D721Med (cell line): ENCODE data around the gene CDA.

Experiments used
- DNase-seq: peaks from one replicate; pipeline ENCODE4 v3.0.0; 2011; ENCODE audit warnings: low spot score; ENCODE audit not compliant: insufficient read length
- FAIRE-seq: peaks from 2 replicates; lab custom pipeline; 2011; peaks lifted over from hg19 to GRCh38; lab: Jason Lieb, UNC
- TF ChIP-seq, protein P1 (sequence below): IDR thresholded peaks from 2 replicates; pipeline ENCODE4 v1.5.1; 2012; ENCODE audit warnings: mild to moderate bottlenecking, control low read depth; ENCODE audit not compliant: insufficient read depth; ENCODE audit errors: missing control alignments

Gene CDA

DNA sequence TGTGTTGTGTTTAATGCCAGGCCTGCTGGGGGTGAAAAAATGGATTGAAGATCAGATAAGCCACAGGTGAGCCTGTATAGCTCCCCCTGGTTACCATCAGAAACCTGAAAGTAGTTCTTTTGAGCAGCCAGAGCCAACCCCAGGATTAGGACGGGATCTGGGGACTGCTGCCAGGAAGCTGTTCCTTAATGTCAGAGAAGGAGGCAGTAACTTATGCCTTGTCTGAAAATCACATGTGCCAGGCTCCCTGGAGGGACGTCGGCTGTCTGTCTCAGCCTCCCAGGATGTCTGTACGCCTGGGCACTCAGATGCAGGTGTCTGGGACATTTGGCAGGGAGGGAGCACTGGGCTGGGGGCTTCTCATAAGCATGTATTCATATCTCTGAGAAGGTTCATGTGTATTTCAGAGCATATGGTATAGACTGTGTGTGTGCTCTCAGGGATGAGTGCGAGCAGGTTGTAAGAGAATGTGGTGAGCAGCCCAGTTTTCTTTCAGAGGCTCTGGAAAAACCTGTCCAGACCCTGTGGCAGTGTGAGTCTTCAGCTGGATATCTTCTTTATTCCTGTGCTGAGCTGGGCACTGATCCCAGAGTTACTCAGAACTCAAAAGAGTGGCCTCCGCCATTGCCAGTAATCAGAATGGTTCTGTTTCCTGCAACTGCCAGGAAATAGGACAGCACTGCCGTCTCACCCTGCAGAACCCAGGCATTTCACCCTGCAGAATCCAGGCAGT lies 33.7 kb upstream of the CDA start:
- no peak for FAIRE-seq
- TF ChIP-seq, protein P1, sequence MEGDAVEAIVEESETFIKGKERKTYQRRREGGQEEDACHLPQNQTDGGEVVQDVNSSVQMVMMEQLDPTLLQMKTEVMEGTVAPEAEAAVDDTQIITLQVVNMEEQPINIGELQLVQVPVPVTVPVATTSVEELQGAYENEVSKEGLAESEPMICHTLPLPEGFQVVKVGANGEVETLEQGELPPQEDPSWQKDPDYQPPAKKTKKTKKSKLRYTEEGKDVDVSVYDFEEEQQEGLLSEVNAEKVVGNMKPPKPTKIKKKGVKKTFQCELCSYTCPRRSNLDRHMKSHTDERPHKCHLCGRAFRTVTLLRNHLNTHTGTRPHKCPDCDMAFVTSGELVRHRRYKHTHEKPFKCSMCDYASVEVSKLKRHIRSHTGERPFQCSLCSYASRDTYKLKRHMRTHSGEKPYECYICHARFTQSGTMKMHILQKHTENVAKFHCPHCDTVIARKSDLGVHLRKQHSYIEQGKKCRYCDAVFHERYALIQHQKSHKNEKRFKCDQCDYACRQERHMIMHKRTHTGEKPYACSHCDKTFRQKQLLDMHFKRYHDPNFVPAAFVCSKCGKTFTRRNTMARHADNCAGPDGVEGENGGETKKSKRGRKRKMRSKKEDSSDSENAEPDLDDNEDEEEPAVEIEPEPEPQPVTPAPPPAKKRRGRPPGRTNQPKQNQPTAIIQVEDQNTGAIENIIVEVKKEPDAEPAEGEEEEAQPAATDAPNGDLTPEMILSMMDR = no peak
- DNase-seq = no peak

DNA sequence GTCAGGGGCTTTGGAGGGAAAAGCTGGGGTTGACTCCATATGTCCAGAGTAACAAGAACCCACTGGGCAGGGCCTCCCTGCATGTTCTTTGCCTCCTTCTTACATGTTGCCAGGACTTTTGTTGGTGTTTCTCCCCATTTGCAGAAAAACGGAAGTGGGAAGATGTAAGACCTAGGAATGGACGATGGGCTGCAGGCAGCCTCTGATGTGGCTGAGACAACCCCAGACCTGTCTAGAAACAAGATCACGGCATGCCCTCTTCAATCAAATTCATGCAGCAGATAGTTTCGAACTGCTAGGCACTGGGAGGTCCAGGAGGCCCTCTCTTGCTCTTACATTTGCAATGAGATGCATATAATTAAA lies 33.2 kb upstream of the CDA start:
- FAIRE-seq (no peak), DNase-seq (no peak)

DNA sequence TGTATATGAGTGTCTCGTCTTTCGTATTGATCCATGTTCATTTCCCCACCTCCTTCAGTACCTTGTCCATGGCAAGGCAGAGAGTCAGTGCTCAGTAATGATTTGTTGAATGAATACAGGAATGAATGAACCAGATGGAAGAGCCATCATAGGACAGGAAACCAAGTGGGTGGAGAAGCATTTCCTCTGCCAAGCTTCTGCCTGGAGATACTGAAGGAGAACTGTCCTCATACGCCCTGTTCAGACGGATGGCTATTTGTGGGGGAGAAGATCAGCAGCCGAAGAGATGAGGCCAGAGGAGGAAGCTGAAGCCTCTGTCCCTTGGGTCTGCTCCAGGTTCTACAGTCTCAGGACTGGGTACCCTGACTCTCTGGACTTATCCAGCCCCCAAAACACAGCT lies 30.7 kb upstream of the CDA start:
- FAIRE-seq (no peak), DNase-seq (no peak)
- TF ChIP-seq, protein P1 = no peak

More for the DNA sequence above, 33.2 kb upstream of the CDA start:
- TF ChIP-seq, protein P1 = no peak

DNA sequence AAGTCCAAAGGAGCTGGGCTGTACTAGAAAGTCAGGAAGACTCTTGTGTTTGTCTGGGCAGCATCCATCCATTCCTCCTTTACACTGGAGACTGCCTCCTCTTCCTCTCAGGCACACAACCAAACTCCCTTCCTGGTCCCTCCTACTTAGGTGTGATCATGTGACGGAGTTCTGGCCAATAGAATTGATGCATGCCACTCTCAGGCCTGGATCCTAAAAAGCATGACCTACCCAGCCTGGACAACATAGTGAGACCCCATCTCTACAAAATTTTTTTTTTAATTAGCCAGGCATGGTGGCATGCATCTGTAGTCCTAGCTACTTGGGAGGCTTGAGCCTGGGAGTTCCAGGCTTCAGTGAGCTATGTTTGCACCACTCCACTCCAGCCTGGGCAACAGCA lies 27.9 kb upstream of the CDA start:
- DNase-seq (no peak), FAIRE-seq (no peak)
- TF ChIP-seq, protein P1 = no peak

DNA sequence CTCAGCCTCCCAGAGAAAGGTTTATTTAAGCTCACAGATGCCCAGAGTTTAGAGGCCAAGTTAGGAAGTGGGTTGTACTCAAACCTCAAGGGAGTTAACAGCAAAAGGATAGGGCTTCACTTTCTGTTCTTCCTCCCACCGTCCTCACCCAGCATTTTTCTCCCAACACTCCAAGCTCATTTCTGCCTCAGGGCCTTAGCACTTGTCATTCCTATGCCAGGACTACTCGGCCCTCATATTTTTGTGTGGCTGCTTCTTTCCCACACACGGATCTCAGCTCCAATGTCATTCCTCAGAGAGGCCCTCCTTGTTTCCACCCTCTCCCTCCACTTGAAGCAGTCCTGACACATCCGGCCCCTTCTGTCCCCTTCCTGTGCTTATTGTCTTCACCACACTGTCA lies 23.7 kb upstream of the CDA start:
- FAIRE-seq = no peak
- TF ChIP-seq, protein P1 = no peak
- no peak for DNase-seq

DNA sequence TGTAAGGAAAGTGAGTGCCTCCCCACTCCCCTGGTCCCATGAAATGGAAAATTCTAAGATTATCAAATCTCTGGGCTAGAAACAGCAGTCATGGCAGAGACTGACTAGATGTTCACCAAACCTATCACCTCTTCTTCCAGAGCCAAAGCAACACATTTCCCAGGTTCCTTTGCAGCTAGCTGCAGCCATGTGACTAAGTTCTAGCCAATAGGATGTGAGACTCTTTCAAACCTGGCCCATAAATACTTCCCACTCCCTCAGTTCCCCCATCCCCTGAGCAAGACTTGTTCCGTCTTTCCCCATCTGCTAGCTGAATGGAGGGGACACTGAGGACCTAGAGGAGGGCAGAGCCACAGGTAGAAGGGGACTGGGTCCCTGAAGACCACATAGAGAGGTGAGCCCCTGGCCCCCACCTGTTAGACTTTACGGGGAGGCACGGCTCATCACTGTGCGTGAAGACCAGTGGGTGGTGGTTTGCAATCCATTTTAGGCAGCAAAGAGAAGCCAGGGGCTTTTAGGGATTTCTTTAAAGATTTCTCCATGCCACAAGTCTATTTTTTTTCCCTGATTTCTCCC lies 19.3 kb upstream of the CDA start:
- FAIRE-seq (no peak), DNase-seq (no peak)
- TF ChIP-seq, protein P1 = no peak

DNA sequence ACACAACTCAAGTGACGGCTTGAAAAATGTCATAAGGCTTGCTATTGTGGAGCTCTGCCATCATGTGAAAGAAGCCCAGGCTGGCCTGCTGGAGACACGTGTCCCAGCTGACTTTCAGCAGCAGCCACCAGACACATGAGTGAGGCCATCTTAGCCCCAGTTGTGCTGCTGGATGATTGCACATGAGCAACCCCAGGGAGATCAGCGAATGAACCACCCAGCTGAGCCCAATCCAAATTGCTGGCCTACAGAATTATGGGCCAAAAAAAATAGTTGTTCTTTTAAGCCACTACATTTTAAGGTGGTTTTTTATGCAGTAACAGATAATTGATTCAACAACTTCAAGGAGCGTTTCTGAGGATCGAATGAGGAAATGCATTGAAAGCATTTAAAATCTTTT lies 17.5 kb upstream of the CDA start:
- DNase-seq (no peak), FAIRE-seq (no peak)
- TF ChIP-seq, protein P1 = no peak
